Posterior vena cava (tissue), 2 donors: Measurements from ENCODE around the gene FTO. TPM values are rescaled to one million over a fixed set of nuclear protein-coding genes. Genes with fewer than 3 reads are reported as not detected.
"Not testable (repeated sequence)": the region's sequence is repeated elsewhere in the genome, so short reads cannot be mapped to it uniquely, and the experiment has no call there.

Experiments used
- DNase-seq: peaks from one replicate; pipeline ENCODE4 v3.0.0-alpha.2; 2020; ENCODE audit warnings: low spot score
- intact Hi-C, 2 donors: fragments of 100-400 bp; cut with DNase I; formaldehyde crosslinking; loops; one replicate each; pipeline versions ENCODE4 v1.14.1 to v1.14.2; 2022 to 2023
- total RNA-seq, 2 donors: library from RNA; stranded (reverse); fragmentation: NEBNext Ultra II Directional; extraction: Animal tissue kit (Norgen Biotek cat#: 25700); gene quantifications; one replicate each; pipeline ENCODE4 v1.2.1, GENCODE V29; 2021
- donor health status: DM: yes; HTN: yes; CAD: no.
- donor health status: DM: yes; HTN: yes; CAD: no.

FTO gene
- total RNA-seq, 2 donors from 2014 or later: 77.7 to 98.0 TPM

GRCh38 chr16:53882310-53882709, 178.4 kb downstream of the FTO start:
- no peak for DNase-seq
- intact Hi-C loops: no loop called here

DNA sequence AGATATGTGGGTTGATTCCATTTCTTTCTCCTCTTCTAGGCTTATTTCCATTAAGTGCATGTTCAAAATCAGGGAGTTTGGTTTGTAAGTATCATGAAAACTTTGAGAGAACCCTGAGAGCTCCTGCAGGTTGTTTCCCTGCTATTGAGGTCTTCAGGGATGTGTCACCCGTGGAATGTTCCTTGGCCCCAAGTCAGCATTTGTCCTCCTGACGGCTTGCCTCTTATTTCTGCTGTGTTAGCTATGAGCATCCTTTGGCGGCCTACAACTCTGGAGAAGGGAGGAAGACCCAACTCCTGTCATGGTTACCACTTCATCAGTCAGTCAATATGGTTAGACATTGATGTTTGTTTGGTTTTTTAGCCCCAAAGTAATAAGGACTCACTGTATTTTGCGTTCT, 180.8 kb downstream of the FTO start:
- intact Hi-C loops: no loop called here
- DNase-seq: no peak

- DNase-seq: no peak
- intact Hi-C loops: no loop called here
Measured at GRCh38 chr16:53886482-53887378, 182.8 kb downstream of the FTO start.

DNA sequence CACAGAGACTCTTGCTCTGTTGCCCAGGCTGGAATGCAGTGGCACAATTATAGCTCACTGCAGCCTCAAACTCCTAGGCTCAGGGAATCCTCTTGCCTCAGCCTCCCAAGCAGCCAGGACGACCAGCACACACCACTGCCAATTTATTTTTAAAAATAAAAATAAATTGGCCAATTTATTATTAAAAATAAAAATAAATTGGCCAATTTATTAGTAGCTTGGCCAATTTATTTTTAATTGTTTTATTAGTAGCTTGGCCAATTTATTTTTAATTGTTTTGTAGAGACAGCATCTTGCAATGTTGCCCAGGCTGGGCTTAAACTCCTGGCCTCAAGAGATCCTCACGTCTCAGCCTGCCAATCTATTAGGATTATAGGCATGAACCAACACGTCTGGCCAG, 184.3 kb downstream of the FTO start:
- intact Hi-C loops: no loop called here
- no peak for DNase-seq

DNA sequence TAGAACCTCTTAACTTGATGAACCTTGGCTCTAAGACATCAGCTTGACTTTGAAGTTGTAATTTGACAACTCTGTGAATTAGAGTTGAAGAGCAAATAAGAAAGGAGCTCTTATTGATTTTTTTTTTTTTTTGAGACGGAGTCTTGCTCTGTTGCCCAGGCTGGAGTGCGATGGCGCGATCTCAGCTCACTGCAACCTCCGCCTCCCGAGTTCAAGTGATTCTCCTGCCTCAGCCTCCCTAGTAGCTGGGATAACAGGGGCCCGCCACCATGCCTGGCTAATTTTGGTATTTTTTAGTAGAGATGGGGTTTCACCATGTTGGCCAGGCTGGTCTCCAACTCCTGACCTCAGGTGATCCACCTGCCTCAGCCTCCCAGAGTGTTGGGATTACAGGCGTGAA, 186.9 kb downstream of the FTO start:
- DNase-seq, intact Hi-C loops: not testable (repeated sequence)

GRCh38 chr16:53891409-53892139, 187.6 kb downstream of the FTO start:
- DNase-seq: no peak
- intact Hi-C loops: no loop called here

DNA sequence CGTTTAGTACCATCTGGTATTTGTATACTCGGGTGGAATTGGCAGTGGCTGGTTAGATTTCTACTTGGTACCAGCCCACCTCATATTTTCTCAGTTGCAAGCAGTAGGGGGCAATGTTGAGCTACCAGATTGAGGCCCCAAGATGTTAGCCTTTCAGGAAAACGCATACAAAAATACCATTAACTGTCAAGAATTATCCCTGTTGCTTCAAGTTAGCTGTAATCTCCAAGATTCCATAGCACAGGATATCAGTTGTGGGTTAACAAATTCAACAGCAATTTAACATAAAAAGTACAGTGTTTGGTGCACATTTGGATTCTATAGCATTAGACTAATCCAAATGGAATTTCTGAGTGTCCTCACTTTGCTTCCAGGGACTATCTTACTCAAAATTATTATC, 188.2 kb downstream of the FTO start:
- no peak for DNase-seq
- intact Hi-C loops: no loop called here

GRCh38 chr16:53893731-53894435, 189.9 kb downstream of the FTO start:
- no peak for DNase-seq
- intact Hi-C loops: no loop called here

- intact Hi-C loops: no loop called here
Measured at GRCh38 chr16:53894686-53895085, 190.7 kb downstream of the FTO start.

DNA sequence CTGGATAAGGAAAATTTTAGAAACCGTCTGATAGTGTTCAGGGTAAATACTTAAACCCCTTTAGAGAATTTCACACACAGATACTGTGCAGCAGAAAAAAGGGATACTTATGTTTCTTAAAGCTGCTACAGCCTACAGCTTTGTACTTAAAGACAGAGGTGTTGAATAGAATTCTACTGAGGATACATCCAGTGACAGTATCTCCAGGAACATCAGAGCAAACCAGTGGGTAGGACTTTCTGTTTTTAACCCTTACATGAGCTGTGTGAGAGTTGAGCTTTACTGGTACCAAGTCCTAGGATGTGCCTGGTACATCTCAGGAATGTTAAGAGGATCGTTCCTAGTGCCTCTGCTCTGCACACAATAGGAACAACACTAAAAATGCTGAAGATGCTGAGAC, 191.5 kb downstream of the FTO start:
- intact Hi-C loops: no loop called here
- DNase-seq: no peak

More at GRCh38 chr16:53894686-53895085, 190.7 kb downstream of the FTO start:
- DNase-seq: no peak

GRCh38 chr16:53895851-53896250, 191.9 kb downstream of the FTO start:
- DNase-seq: no peak
- intact Hi-C loops: no loop called here

- DNase-seq: no peak
- intact Hi-C loops: no loop called here
Measured at GRCh38 chr16:53896722-53897121, 192.8 kb downstream of the FTO start.

GRCh38 chr16:53898993-53899392, 195.0 kb downstream of the FTO start:
- intact Hi-C loops: no loop called here
- no peak for DNase-seq

- intact Hi-C loops: no loop called here
- no peak for DNase-seq
Measured at GRCh38 chr16:53899431-53899830, 195.5 kb downstream of the FTO start.

- intact Hi-C loops: no loop called here
- no peak for DNase-seq
Measured at GRCh38 chr16:53900667-53901066, 196.7 kb downstream of the FTO start.

DNA sequence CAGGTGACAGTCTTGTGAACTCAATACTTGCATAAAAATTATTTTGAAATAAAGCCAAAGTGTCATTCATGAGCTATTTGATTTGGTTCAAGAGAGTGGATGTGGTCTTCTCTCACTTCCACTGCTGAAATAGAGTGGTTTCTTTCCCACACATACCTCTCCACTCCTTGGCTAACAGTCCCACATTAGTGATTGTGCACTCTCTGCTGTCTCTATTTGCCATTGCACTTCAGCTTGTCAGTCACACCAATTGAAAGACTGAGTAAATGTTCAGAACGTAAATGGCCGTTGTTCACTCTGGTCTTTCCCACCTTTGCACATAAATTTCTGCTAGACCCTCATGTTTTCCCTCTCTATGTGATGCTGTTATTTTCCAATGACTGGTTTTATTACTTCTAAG, 197.5 kb downstream of the FTO start:
- DNase-seq: no peak
- intact Hi-C loops: no loop called here

DNA sequence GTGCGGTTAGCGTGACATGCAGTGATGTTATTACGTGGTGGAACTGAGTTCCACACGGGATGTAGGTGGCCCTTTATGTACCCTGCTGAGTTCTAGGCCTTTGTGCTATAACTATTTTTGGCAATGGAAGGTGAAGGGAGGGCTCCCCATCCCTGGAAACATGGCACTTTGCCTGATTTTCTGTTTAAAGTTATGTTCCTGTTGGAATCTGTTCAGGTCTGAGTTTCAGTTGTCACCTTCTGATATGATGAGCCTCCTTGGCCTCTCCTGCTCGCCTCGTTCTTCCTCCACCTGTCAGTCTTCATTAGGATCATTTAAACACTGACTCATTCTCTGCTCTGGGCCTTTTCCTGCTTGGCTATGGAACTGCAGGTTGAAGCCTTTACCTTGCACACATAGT, 200.6 kb downstream of the FTO start:
- DNase-seq: no peak
- intact Hi-C loops: no loop called here

DNA sequence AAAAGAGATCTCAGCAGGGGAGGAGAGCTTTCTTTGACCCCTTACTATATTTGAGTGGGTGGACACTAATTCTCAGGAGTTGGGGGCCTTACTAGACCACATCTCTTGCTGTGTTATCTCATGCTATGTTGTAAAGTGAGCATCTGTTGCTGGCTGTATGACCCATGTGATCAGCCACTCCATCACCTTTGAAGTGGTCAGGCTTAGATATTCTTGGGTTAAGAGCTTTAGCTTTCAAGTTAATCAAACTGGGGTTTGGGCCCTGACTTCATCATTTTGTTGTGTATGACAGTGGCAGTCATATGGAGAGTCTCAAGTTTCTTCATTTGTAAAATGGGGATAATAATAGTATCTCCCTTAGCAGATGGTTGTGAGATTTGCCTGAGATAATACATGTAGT, 201.1 kb downstream of the FTO start:
- intact Hi-C loops: no loop called here
- no peak for DNase-seq

DNA sequence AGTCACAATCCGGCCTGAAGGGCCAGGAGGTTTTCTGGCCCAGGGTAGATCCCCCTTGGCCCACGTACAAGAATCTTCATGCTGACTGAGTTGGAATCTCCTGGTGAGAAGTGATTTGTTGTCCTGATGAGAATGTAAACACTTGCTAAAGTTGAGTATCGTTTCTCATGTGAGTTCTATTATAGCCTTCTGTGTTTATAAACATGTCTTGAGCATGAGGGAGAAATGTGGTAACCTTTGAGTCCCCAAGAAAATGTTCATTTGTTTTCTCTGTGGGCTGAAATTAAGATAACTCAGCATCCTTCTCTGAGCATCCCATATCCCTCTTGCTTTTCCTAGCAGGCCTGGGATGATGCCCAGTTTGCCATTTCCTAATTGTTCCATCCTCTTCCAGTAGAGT, 204.8 kb downstream of the FTO start:
- DNase-seq: no peak
- intact Hi-C loops: no loop called here

DNA sequence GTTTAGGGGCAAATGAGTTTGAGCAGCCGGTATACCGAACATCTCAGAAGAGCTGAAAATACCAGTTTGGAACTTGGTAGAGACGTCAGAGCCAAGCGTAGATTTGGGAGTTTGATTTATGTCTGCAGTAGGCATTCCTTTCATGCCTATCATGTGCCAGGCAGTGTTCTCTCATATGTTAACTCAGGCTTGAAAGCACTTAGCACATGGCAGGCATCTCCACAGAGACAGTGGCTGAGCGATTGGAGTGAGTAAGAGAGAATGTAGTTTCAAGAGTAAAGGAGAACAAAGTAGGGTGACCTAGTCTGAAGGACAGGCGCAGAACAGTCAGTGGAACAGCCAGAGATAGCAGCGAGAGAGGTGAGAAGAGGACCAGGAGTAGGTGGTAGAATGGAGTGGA, 207.0 kb downstream of the FTO start:
- intact Hi-C loops: no loop called here
- no peak for DNase-seq
